ENCODE data around the gene LRMDA. TPM values are rescaled to one million over a fixed set of nuclear protein-coding genes. Genes with fewer than 3 reads are reported as not detected.

Gene LRMDA
- total and polyA plus RNA-seq, 2 of the 8 experiments (the other 6 are each of a cell fraction or from before 2014, with no cell fraction given), result 0.86 to 2.8 TPM

GRCh38 chr10:76168437-76168836 is 737.0 kb downstream of the LRMDA start:
- Histone ChIP-seq H4K5ac (ENCODE audit: insufficient read length, low read depth, low read length) (no peak overlapping the region), H3K4me1 (replicated peaks in 1 of 4; ENCODE audit: control insufficient read depth in 3 of 4, insufficient read depth in 4 of 4, low read length in 3 of 4) (no peaks in the 10 kb centered on the region), H3K4me3 (ENCODE audit: extremely low read depth in 1 of 4, insufficient read depth in 2 of 4, low read depth in 3 of 4, low read length in 4 of 4) (no peak overlapping the region), H2AK5ac (ENCODE audit: low read depth, low read length) (no peak overlapping the region), H3K9ac (replicated peaks in 1 of 4; ENCODE audit: extremely low read depth in 1 of 4, low read depth in 3 of 4, low read length in 3 of 4) (no peak overlapping the region), H3K9me3 (ENCODE audit: insufficient read depth in 2 of 2, low read depth in 1 of 2, low read length in 1 of 2) (no peaks in the 10 kb centered on the region; a peak in 1 of 4 replicates), H2BK20ac (ENCODE audit: low read length) (no peak overlapping the region), H3K27me3 (replicated peaks in 1 of 4; ENCODE audit: control insufficient read depth in 3 of 4, extremely low read depth in 1 of 4, insufficient read depth in 3 of 4, low read length in 3 of 4) (no peaks in the 10 kb centered on the region), H3K79me2 (ENCODE audit: control insufficient read depth in 1 of 2, insufficient read depth in 2 of 2, low read length in 2 of 2) (no peaks in the 10 kb centered on the region), H3K36me3 (ENCODE audit: control insufficient read depth in 2 of 4, insufficient read depth in 4 of 4, low read length in 3 of 4) (no peaks in the 10 kb centered on the region; a peak in 1 of 8 replicates), H2BK5ac (ENCODE audit: low read depth, low read length) (no peak overlapping the region), H4K20me1 (replicated peaks in 1 of 2; ENCODE audit: control insufficient read depth in 1 of 2, insufficient read depth in 2 of 2, low read length in 2 of 2) (no peaks in the 10 kb centered on the region), H3K27ac (ENCODE audit: low read depth, low read length) (no peak overlapping the region), H2BK15ac (ENCODE audit: low read length) (no peak overlapping the region), H3K14ac (ENCODE audit: insufficient read length) (no peak overlapping the region), H3K79me1 (ENCODE audit: low read depth, low read length) (no peaks in the 10 kb centered on the region), H2BK12ac (ENCODE audit: low read depth, low read length) (no peak overlapping the region), H3K4me2 (ENCODE audit: insufficient read depth in 1 of 2, low read depth in 2 of 2, low read length in 2 of 2) (no peak overlapping the region), H3K18ac (ENCODE audit: extremely low read depth, low read length) (no peak overlapping the region), H4K91ac (replicated peaks; ENCODE audit: insufficient read length, low read length) (no peak overlapping the region), H3K23ac (ENCODE audit: insufficient read length) (no peak overlapping the region), H3K4ac (replicated peaks; ENCODE audit: insufficient read length, low read depth, low read length) (no peak overlapping the region), H4K8ac (ENCODE audit: extremely low read depth, insufficient read depth, low read length) (no peak overlapping the region), H3K23me2 (ENCODE audit: low read depth, low read length) (no peaks in the 10 kb centered on the region), H2AFZ (ENCODE audit: low read length) (no peak overlapping the region), H3K56ac (replicated peaks; ENCODE audit: insufficient read length, low read depth, low read length) (no peak overlapping the region), H2BK120ac (replicated peaks; ENCODE audit: low read depth, low read length) (no peak overlapping the region)
- FAIRE-seq (no peak), DNase-seq (ENCODE audit: low read depth in 1 of 2, low spot score in 2 of 2) (no peak)
- no peak for TF ChIP-seq MAX (IDR thresholded peaks at IDR 0.05)
- no peak for TF ChIP-seq CTBP2 (IDR thresholded peaks at IDR 0.05; ENCODE audit: borderline replicate concordance, insufficient read depth, insufficient read length, low read length)
- POLR2A ChIA-PET (ENCODE audit: partially characterized antibody), result no interaction called here
- WGBS, 2 experiments (ENCODE audit: extremely low coverage in 1 of 2, insufficient coverage in 1 of 2, insufficient read length in 1 of 2, insufficient replicate concordance in 2 of 2, low coverage in 1 of 2, low lambda C conversion rate in 2 of 2, missing lambda C conversion rate in 1 of 2), result 85% methylated on average over 1 of the region's 1 CpG; no CpG with 5 or more reads in 1 of the 2 experiments
- CTCF ChIA-PET (ENCODE audit: partially characterized antibody), result interaction anchor here (0.8 kb wide), 1 partner anchor 81 kb away, joined by 3 read pairs; no protein-coding TSS in a partner anchor
